DMS153 (cell line): ENCODE results near the gene VRK3.

ENCODE experiments used
- DNase-seq: peaks from one replicate; lab custom pipeline; 2025; lab: John Stamatoyannopoulos, UW

The VRK3 gene

DNA sequence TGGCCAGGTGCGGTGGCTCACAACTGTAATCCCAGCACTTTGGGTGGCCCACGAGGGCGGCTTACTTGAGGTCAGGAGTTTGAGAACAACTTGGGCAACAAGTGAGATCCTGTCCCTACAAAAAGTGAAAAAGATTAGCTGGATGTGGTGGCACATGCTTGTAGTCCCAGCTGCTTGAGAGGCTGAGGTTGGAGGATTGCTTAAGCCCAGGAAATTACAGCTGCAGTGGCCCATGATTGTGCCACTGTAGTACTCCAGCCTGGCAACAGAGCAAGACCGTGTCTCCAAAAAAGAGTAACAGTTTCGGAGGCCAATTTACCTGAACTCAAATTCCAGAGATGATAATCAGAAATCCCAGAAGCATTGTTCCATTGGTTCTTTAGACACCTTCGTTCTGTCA, 5.1 kb upstream of the VRK3 start:
- DNase-seq = no peak

DNA sequence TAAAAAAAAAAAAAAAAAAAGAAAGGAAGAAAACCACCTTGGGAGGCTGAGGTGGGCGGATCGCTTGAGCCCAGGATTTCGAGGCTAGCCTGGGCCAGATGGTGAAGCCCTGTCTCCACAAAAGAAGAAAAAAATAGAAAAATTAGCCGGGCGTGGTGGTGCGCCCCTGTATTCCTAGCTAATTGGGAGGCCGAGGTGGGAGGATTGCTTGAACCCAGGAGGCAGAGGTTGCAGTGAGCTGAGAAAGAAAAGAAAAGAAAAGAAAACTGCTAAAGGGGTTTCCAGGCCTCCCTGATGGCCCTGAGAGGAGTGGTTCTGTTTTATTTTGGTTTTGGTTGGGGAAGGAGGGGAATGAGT, 1.4 kb upstream of the VRK3 start:
- DNase-seq = no peak

GRCh38 chr19:50025794-50026549, 800 bp upstream of the VRK3 start, which contains the start of gene ZNF473:
Gene ZNF473, plus strand, starts transcription at chr19:50026005. Its CDS starts 5,078 bp downstream, at chr19:50031083.
- peak; percentile 98 for DNase-seq

GRCh38 chr19:50024719-50025021, 502 bp downstream of the VRK3 start:
- no peak for DNase-seq

GRCh38 chr19:50022823-50023222, 2.3 kb downstream of the VRK3 start:
- no peak for DNase-seq

DNA sequence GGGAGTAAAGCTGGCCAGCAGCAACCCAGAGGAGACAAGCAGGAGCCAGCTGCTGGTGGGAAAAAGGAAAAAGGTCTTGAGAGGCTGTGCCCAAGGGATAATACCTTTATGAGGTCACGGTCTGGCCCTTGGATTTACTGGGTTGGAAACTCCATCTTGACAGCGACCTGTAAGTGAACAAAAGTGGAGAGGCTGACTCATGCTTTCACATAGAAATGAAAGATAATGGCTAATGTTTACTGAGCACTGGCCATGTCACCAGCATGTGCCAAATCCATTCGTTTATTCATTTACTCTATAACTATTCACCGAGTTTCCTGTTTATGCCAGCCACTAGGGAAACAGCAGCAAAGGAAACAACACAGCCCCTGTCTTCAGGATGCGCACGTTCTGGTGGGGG, 4.7 kb downstream of the VRK3 start:
- DNase-seq = no peak

DNA sequence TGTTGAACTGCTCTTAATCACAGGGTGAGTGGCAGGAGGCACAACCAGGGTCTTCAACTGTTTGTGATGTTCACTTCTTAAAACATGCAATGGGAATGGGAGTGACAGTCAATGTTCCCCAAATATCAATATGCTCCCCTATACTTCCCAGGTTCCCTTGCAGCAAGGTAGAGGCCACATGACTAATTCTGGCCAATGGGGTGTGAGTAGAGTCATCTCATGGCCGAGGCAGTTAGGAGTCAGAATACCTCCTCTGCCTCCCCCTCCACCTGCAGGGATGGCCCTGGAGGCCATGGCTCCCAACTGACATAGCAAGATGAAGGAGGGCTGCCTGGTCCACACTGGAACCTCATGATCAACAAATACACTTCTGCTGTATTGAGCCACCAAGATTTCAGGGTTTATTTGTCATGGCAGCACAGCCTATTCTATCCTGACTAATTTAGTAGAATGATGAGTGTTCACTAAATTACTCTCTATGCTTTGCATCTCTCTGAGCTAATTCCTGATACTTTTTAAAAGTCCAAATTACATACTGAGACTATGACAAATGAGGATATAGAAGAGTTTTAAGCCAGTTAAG, 8.9 kb downstream of the VRK3 start:
- DNase-seq = no peak

DNA sequence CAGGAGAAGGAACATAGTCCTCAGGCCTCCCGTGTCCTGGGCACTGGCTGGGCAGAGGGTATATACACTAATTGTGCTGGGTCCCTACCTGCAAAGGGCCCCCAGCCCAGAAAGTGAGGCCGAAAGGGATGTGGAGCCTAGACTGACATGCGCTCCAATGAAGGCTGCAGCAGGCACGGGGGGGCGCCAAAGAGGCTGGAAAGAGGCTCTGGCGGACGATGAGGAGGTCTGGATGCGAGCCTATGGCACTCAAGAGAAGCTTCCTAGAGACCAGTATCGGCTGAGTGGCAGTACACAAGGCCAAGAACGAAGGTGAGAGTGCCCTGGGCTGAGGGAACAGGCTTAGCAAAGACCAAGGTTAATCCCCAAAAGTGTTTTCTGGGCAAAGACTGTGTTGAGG, 16.6 kb downstream of the VRK3 start:
- DNase-seq = no peak

DNA sequence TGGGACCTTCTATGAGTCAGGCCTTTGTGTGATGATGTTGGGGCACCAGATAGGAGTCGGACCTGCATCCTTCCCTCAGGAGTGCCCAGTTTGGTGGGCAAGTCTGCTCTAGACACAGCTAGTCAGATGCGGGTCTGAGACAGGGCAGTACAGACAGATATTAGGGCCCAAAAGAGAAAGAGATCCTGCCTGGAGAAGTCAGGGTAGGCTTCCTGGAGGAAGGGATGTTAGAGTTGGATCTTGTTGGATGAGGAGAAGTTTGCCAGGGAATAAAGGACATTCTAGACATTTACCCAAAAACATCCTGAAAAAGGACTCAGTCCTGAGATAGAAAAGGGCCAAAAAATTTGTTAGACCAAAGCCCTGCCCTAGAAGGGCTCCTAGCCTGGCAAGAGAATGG, 17.2 kb downstream of the VRK3 start:
- no peak for DNase-seq

GRCh38 chr19:50007170-50007569, 18.0 kb downstream of the VRK3 start:
- no peak for DNase-seq

GRCh38 chr19:50005428-50005827, 19.7 kb downstream of the VRK3 start:
- DNase-seq = no peak

DNA sequence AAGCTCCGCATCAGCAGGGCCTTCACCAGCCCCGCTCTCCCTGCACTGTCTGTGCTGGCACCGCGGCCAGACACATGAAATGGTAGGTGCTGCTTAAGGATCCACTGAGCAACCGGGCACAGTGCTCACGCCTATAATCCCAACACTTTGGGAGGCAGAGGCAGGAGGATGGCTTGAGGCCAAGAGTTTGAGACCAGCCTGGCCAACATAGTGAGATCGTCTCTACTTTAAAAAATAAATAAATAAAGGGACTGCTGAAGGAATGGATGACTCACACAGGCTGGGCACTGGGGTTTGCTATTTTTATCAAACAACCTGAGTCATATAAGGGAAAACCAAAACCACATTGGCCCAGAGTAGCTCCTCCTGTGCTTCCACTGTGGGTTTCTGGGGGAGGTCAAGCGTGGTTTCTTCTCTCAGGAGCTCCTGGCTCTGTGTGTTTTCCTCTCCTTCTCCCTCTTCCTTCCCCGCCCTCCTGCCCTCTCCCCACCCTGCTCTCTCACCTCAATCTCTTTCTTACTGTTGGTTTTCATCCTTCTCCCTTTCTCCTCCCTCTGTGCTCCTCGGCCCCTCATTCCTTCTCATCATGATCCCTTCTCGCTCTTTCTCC, 21.3 kb downstream of the VRK3 start:
- DNase-seq = no peak

DNA sequence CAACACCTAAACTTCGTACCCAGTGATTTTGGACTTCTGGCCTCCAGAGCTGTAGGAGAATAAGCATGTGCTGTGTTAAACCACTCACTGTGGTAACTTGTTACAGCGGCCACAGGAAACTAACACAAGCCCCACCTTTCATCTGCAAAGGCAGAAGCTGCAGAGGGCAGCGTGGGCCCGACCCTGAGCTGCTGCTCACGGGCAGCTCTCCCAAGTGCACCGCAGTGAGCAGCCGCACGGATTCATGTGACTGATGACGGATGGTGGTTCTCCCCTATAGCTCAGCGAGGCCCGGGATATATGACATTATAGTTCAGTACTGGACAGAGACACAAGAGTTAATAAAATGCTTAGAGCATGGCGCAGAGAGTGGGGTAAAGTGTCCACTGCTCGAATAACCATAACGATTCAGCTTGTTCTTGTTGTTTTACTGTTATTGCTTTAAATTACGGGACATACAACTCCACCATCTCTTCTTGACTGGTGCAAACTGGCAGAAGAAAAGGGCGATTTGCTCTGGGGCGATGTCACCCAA, 21.9 kb downstream of the VRK3 start:
- no peak for DNase-seq

GRCh38 chr19:50002386-50002960, 22.7 kb downstream of the VRK3 start:
- DNase-seq = no peak

DNA sequence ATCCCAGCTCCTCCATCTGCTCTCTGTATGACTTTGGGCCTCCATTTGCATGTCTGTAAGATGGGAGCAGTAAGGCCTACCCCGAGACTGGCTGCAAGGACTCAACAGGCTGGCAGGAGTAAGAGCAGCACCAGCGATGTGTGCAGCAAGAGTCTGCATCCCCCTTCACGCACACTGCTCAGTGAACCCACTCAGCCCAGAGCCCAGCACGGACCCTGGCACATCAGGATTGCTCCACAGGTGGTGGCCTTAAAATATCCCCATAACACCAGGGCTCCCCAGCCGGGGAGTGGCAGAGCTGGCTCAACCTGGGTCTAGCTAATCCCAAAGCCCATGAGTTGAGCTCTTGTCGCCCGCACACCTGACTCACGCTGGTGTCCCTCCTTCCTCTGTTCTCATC, 23.4 kb downstream of the VRK3 start:
- no peak for DNase-seq

DNA sequence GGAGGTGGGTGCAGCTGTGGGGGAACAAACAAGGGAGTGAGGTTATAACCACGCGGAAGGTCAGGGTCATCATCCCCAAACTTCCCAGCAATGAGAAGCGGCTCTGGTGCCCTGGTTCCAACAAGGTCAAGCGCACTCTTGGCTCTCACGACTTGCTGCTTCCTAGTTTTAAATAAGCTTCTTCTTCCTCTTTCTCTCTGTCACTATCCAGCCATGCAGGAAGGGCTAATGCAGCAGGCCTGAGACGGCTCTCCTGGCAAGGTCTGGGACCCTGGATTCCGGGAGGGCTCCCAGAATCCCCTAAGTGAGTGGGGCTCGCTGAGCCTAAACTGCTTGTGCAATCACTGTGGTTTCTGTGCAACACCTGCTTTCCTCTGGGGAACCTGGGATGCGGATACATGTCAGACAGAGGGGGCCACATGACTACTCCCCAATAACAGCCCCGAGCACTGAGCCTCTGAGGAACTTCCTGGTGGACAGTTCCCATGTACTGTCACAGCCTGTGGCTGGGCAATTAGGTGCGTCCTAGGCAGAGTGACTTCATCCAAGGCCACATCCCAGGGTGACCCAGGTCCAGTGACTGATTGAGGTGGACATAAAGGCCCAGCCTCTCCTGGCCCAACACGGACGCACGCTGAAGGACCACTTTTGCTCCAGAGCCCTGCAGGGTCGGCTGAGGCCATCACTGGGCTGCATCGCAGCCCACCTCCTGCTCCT, 24.2 kb downstream of the VRK3 start:
- no peak for DNase-seq

DNA sequence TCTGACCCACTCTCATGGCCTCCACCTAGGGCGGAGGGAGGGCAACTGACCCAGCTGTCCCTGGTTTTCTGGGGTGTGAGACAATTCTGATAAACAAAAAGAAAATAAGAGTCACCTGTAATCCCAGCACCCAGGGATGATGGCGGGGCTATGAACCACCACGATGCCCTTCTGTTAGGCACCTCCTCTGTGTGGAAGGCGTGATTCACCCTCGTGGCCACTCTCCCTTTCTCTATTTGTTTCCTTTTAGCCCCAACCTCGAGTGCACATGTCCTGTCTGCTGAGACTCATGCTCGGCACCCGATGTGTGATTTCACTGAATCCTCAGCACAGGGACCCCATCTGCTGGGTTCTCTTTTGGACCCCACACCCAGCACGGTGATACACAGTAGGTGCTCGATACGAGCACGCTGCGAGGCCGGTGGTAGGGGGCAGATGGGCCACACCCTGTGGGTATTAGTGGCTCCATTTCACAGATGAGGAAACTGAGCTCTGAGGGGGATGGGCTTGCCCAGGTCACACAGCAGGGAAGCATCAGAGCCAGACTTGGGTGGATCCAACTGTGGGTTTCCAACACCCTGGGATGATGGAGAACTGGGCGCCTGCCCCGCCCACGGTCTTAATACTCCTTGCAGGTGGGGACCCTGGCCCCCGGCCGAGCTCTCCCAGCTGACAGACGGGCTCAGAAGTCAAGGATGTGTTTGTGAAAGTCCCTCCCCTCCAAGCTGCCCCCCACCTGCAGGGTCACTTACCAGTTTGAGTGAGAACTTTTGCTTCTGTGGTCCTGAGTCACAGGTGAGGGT, 24.9 kb downstream of the VRK3 start:
- no peak for DNase-seq

DNA sequence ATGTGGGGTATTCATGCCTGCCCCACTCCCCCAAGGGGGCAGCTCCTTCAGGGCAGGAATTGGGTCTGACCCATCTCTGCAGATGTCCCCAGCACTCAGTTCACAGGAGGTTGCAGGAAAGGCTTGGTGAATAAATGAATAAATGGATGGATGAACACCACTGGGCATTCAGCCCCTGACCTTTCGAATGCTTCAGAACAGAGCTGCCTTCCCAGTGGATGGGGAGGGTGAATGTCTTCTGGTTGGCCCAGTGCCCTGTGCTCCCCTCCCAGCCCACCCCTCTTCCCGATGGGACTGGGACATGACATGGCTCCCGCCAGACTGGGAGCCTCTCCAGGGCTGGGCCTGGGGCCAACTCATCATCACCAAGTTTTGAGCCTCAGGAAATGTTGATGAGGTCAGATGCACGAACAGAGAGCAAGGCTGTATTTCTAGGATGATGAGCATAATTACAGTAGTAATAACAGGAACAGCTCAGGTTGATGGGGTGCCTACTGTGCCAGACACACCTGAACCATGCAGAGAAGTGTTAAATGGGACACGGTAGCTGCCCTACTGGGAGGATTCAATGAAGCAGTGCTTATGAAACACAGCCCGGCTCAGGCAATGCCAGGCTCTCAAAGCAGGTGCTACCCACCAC, 25.7 kb downstream of the VRK3 start:
- no peak for DNase-seq

GRCh38 chr19:49997709-49998108, 27.5 kb downstream of the VRK3 start:
- DNase-seq = no peak

DNA sequence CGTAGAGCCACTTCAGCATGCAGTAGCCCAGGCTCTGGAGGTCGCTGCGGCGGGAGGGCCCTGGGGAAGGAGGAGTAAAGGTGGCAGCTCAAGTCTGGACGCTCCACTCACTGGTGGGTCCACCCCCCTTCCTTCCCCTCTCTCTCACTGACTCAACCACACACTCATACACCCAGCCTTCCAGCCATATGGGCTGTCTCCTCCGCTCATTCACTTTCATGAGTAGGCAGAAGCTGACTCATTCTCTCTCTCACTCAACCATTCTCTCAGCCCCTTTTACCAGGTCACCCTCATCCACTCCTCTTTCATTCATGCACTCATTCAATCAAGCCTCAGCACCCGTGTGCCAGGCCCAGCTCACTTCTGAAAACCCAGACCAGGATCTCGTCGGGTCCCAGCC, 36.7 kb downstream of the VRK3 start:
- no peak for DNase-seq

- no peak for DNase-seq
Observed at GRCh38 chr19:49988007-49988406, 37.2 kb downstream of the VRK3 start.
